Keratinocyte (primary cell): ENCODE data around the gene USP12. TPM values are rescaled to one million over a fixed set of nuclear protein-coding genes. Genes with fewer than 3 reads are reported as not detected.

Experiments
- DNase-seq: peaks from one replicate; pipeline ENCODE4 v3.0.0-alpha.2; 2011; ENCODE audit warnings: low read depth, missing footprints, low spot score
- FAIRE-seq: peaks from 2 replicates; lab custom pipeline; 2011; peaks lifted over from hg19 to GRCh38; lab: Jason Lieb, UNC
- H2AFZ ChIP-seq: 2 replicates; pipeline ENCODE4 v1.6.0; 2012; ENCODE audit warnings: low read length, control low read depth, inconsistent platforms; ENCODE audit not compliant: control insufficient read depth
- H3K27ac ChIP-seq: 2 replicates; pipeline ENCODE4 v1.5.1; 2011; ENCODE audit warnings: low read length; ENCODE audit not compliant: control insufficient read depth, insufficient read depth
- H3K27me3 ChIP-seq: 3 replicates; pipeline ENCODE4 v1.6.0; 2011; ENCODE audit warnings: low read length; ENCODE audit not compliant: control insufficient read depth, insufficient read depth; ENCODE audit errors: extremely low read depth
- H3K36me3 ChIP-seq, 2 experiments: 2 replicates in 1 of 2; 3 replicates in 1 of 2; pipeline ENCODE4 v1.5.1; 2011; ENCODE audit warnings: low read length in 2 of 2, mild to moderate bottlenecking in 1 of 2; ENCODE audit not compliant: control insufficient read depth in 2 of 2, insufficient read depth in 2 of 2; ENCODE audit errors: extremely low read depth in 1 of 2
- H3K4me1 ChIP-seq: 3 replicates; pipeline ENCODE4 v1.5.1; 2011; ENCODE audit warnings: low read length; ENCODE audit not compliant: control insufficient read depth, insufficient read depth; ENCODE audit errors: extremely low read depth
- H3K4me2 ChIP-seq: 3 replicates; pipeline ENCODE4 v1.6.0; 2011; ENCODE audit warnings: low read depth, low read length; ENCODE audit not compliant: control insufficient read depth, insufficient read depth; ENCODE audit errors: extremely low read depth
- H3K4me3 ChIP-seq, 3 experiments: fragments of 200-600 bp in 1 of 3; sonication (generic) in 1 of 3; 2 replicates in 2 of 3; 3 replicates in 1 of 3; pipeline ENCODE4 v1.5.1; 2011 to 2016; ENCODE audit warnings: low read length in 3 of 3, mild to moderate bottlenecking in 3 of 3, control low read depth in 2 of 3, inconsistent platforms in 1 of 3, low read depth in 1 of 3, mixed read lengths in 1 of 3, mixed run types in 1 of 3, moderate library complexity in 1 of 3; ENCODE audit not compliant: control insufficient read depth in 2 of 3, insufficient read depth in 2 of 3; ENCODE audit errors: extremely low read depth in 1 of 3
- H3K79me2 ChIP-seq: 2 replicates; pipeline ENCODE4 v1.6.0; 2012; ENCODE audit warnings: low read length; ENCODE audit not compliant: control insufficient read depth, insufficient read depth
- H3K9ac ChIP-seq: 3 replicates; pipeline ENCODE4 v1.6.0; 2011; ENCODE audit warnings: low read length; ENCODE audit not compliant: control insufficient read depth, insufficient read depth; ENCODE audit errors: extremely low read depth
- H3K9me1 ChIP-seq: 3 replicates; pipeline ENCODE4 v1.6.0; 2011; ENCODE audit warnings: low read length; ENCODE audit not compliant: control insufficient read depth, insufficient read depth; ENCODE audit errors: extremely low read depth
- H3K9me3 ChIP-seq: 2 replicates; pipeline ENCODE4 v1.5.1; 2012; ENCODE audit warnings: low read depth, low read length; ENCODE audit not compliant: control insufficient read depth
- H4K20me1 ChIP-seq: 3 replicates; pipeline ENCODE4 v1.6.0; 2011; ENCODE audit warnings: low read length; ENCODE audit not compliant: control insufficient read depth, insufficient read depth; ENCODE audit errors: extremely low read depth
- CTCF ChIP-seq, 3 experiments: IDR thresholded peaks in 1 of 3; conservative IDR thresholded peaks in 1 of 3; optimal IDR thresholded peaks in 1 of 3; 2 replicates in 2 of 3; 3 replicates in 1 of 3; pipeline versions ENCODE3 to v1.5.1; 2011; ENCODE audit warnings: low read length in 3 of 3, mild to moderate bottlenecking in 3 of 3, moderate library complexity in 2 of 3, control low read depth in 1 of 3, inconsistent platforms in 1 of 3; ENCODE audit not compliant: insufficient read depth in 2 of 3; ENCODE audit errors: extremely low read depth in 1 of 3
- EZH2 ChIP-seq: IDR thresholded peaks from one replicate; pipeline ENCODE4 v1.6.1; 2012; ENCODE audit warnings: inconsistent platforms, mild to moderate bottlenecking, low read length, moderate library complexity
- dilution Hi-C: fragments of 300-500 bp; cut with MboI; formaldehyde crosslinking; loops from one replicate; pipeline ENCODE4 v1.7.0; 2020; ENCODE audit warnings: low sequenced_read_pairs; ENCODE audit not compliant: extremely low pct_ligation_motif_present
- polyA plus RNA-seq, 5 experiments: library from polyadenylated mRNA; depleted of rRNA in 3 of 5; stranded (reverse) in 3 of 5; stranded (forward) in 1 of 5; unstranded in 1 of 5; fragments of >200 nt; gene quantifications; 1 replicate in 1 of 5; 2 replicates in 3 of 5; 3 replicates in 1 of 5; pipeline versions ENCODE4 v1.2.1 to v1.2.3, GENCODE V29; 2011 to 2012; ENCODE audit warnings: missing spikeins in 2 of 5, low read depth in 1 of 5, low replicate concordance in 1 of 5

The USP12 gene
- polyA plus RNA-seq, 1 donor (not counting 4 experiments of a cell fraction or from before 2014, with no cell fraction given): 20.7 TPM

- FAIRE-seq (no peak), DNase-seq (no peak)
- no peak overlapping the region for H3K27ac ChIP-seq
- dilution Hi-C loops: no loop called here
- no peak overlapping the region for H3K4me3 ChIP-seq
- no peaks in the 10 kb centered on the region for H3K36me3 ChIP-seq
- H3K4me1 ChIP-seq: peaks cover 4% of the 10 kb centered on the region
- no peaks in the 10 kb centered on the region for H3K9me3 ChIP-seq
- H3K79me2 ChIP-seq: no peaks in the 10 kb centered on the region
- H3K27me3 ChIP-seq: no peaks in the 10 kb centered on the region
- no peak overlapping the region for H3K4me2 ChIP-seq
- no peak overlapping the region for H2AFZ ChIP-seq
- H3K9ac ChIP-seq: no peak overlapping the region
- no peaks in the 10 kb centered on the region for H3K9me1 ChIP-seq
- no peaks in the 10 kb centered on the region for H4K20me1 ChIP-seq
- TF ChIP-seq CTCF (optimal IDR thresholded peaks at IDR 0.05 in 1 of 3, IDR thresholded peaks at IDR 0.05 in 1 of 3, conservative IDR thresholded peaks at IDR 0.05 in 1 of 3; ENCODE audit: extremely low read depth in 1 of 3, insufficient read depth in 2 of 3, low read length in 3 of 3): no peak
- no peak for TF ChIP-seq EZH2
Observed at GRCh38 chr13:27200413-27201070, 28.9 kb upstream of the USP12 start.

GRCh38 chr13:27199696-27200095 is 28.1 kb upstream of the USP12 start:
- peaks cover 12% of the 10 kb centered on the region for H3K4me1 ChIP-seq
- H3K79me2 ChIP-seq: no peaks in the 10 kb centered on the region
- H3K36me3 ChIP-seq: no peaks in the 10 kb centered on the region
- no peak overlapping the region for H3K9ac ChIP-seq
- no peaks in the 10 kb centered on the region for H3K27me3 ChIP-seq
- no peaks in the 10 kb centered on the region for H3K9me1 ChIP-seq
- H3K27ac ChIP-seq: no peak overlapping the region
- DNase-seq: no peak
- no peak overlapping the region for H3K4me3 ChIP-seq
- no peaks in the 10 kb centered on the region for H3K9me3 ChIP-seq
- no peak overlapping the region for H2AFZ ChIP-seq
- no peak overlapping the region for H3K4me2 ChIP-seq
- no peaks in the 10 kb centered on the region for H4K20me1 ChIP-seq
- no peak for TF ChIP-seq CTCF (optimal IDR thresholded peaks at IDR 0.05 in 1 of 3, IDR thresholded peaks at IDR 0.05 in 1 of 3, conservative IDR thresholded peaks at IDR 0.05 in 1 of 3; ENCODE audit: extremely low read depth in 1 of 3, insufficient read depth in 2 of 3, low read length in 3 of 3)
- no peak for TF ChIP-seq EZH2
- dilution Hi-C loops: no loop called here
- no peak for FAIRE-seq
